Measurements from ENCODE around the gene TMEM150B. TPM values are rescaled to one million over a fixed set of nuclear protein-coding genes. Genes with fewer than 3 reads are reported as not detected.

TMEM150B gene
- total and polyA plus RNA-seq, 2 of the 13 experiments (the other 11 are each of a cell fraction or from before 2014, with no cell fraction given) = 1.3 to 1.8 TPM

GRCh38 chr19:55301459-55302317, 23.5 kb downstream of the TMEM150B start (continued):
- TF ChIP-seq ZZZ3 (CRISPR knock-in tag; IDR thresholded peaks at IDR 0.05; ENCODE audit: borderline replicate concordance) = no peak
- TF ChIP-seq HDAC6 (IDR thresholded peaks at IDR 0.05; ENCODE audit: low read depth, low read length) = no peak
- TF ChIP-seq, protein P1, sequence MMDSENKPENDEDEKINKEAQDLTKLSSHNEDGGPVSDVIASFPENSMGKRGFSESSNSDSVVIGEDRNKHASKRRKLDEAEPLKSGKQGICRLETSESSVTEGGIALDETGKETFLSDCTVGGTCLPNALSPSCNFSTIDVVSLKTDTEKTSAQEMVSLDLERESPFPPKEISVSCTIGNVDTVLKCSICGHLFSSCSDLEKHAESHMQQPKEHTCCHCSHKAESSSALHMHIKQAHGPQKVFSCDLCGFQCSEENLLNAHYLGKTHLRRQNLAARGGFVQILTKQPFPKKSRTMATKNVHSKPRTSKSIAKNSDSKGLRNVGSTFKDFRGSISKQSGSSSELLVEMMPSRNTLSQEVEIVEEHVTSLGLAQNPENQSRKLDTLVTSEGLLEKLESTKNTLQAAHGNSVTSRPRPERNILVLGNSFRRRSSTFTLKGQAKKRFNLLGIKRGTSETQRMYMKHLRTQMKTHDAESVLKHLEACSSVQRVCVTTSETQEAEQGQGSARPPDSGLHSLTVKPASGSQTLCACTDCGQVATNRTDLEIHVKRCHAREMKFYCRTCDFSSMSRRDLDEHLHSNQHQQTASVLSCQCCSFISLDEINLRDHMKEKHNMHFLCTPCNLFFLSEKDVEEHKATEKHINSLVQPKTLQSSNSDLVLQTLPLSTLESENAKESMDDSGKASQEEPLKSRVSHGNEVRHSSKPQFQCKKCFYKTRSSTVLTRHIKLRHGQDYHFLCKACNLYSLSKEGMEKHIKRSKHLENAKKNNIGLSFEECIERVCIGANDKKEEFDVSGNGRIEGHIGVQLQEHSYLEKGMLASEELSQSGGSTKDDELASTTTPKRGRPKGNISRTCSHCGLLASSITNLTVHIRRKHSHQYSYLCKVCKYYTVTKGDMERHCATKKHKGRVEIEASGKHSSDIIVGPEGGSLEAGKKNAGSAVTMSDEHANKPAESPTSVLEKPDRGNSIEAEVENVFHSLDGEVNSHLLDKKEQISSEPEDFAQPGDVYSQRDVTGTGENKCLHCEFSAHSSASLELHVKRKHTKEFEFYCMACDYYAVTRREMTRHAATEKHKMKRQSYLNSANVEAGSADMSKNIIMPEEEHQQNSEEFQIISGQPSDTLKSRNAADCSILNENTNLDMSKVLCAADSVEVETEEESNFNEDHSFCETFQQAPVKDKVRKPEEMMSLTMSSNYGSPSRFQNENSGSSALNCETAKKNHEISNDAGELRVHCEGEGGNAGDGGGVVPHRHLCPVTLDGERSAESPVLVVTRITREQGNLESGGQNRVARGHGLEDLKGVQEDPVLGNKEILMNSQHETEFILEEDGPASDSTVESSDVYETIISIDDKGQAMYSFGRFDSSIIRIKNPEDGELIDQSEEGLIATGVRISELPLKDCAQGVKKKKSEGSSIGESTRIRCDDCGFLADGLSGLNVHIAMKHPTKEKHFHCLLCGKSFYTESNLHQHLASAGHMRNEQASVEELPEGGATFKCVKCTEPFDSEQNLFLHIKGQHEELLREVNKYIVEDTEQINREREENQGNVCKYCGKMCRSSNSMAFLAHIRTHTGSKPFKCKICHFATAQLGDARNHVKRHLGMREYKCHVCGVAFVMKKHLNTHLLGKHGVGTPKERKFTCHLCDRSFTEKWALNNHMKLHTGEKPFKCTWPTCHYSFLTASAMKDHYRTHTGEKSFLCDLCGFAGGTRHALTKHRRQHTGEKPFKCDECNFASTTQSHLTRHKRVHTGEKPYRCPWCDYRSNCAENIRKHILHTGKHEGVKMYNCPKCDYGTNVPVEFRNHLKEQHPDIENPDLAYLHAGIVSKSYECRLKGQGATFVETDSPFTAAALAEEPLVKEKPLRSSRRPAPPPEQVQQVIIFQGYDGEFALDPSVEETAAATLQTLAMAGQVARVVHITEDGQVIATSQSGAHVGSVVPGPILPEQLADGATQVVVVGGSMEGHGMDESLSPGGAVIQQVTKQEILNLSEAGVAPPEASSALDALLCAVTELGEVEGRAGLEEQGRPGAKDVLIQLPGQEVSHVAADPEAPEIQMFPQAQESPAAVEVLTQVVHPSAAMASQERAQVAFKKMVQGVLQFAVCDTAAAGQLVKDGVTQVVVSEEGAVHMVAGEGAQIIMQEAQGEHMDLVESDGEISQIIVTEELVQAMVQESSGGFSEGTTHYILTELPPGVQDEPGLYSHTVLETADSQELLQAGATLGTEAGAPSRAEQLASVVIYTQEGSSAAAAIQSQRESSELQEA (CRISPR knock-in tag; IDR thresholded peaks at IDR 0.05; ENCODE audit: not compliant biosample characterization) = no peak
- no peak for TF ChIP-seq ZNF17 (CRISPR knock-in tag; IDR thresholded peaks at IDR 0.05)
- TF ChIP-seq, protein P2, sequence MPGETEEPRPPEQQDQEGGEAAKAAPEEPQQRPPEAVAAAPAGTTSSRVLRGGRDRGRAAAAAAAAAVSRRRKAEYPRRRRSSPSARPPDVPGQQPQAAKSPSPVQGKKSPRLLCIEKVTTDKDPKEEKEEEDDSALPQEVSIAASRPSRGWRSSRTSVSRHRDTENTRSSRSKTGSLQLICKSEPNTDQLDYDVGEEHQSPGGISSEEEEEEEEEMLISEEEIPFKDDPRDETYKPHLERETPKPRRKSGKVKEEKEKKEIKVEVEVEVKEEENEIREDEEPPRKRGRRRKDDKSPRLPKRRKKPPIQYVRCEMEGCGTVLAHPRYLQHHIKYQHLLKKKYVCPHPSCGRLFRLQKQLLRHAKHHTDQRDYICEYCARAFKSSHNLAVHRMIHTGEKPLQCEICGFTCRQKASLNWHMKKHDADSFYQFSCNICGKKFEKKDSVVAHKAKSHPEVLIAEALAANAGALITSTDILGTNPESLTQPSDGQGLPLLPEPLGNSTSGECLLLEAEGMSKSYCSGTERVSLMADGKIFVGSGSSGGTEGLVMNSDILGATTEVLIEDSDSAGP (CRISPR knock-in tag; IDR thresholded peaks at IDR 0.05; ENCODE audit: borderline replicate concordance) = peak; percentile 75; the same call in 1 of the 2 replicates
- TF ChIP-seq, protein P3, sequence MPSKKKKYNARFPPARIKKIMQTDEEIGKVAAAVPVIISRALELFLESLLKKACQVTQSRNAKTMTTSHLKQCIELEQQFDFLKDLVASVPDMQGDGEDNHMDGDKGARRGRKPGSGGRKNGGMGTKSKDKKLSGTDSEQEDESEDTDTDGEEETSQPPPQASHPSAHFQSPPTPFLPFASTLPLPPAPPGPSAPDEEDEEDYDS (CRISPR knock-in tag; IDR thresholded peaks at IDR 0.05) = no peak; the same call in 1 of the 2 replicates
- TF ChIP-seq HDAC2 (CRISPR knock-in tag; IDR thresholded peaks at IDR 0.05) = peak; percentile 29; the same call in 1 of the 2 replicates
- no peak for TF ChIP-seq ETS1 (CRISPR knock-in tag; IDR thresholded peaks at IDR 0.05)
- TF ChIP-seq MAFG (CRISPR knock-in tag; IDR thresholded peaks at IDR 0.05) = no peak
- TF ChIP-seq NCOR1 (IDR thresholded peaks at IDR 0.05; ENCODE audit: borderline replicate concordance, low read length) = no peak
- TF ChIP-seq CSRNP2 (CRISPR knock-in tag; conservative IDR thresholded peaks at IDR 0.05; ENCODE audit: low read depth) = no peak
- no peak for TF ChIP-seq TBP (CRISPR knock-in tag; IDR thresholded peaks at IDR 0.05)
- TF ChIP-seq ATAD3A (CRISPR knock-in tag; IDR thresholded peaks at IDR 0.05) = no peak
- TF ChIP-seq ZC3H13 (CRISPR knock-in tag; IDR thresholded peaks at IDR 0.05) = peak; percentile 26; the same call in 1 of the 2 replicates
- TF ChIP-seq DNMT1 (CRISPR knock-in tag; IDR thresholded peaks at IDR 0.05) = no peak

Measured in HepG2 (cell line).